Psoas muscle (tissue), 8 donors: ENCODE results near the gene GALR3. TPM values are rescaled to one million over a fixed set of nuclear protein-coding genes. Genes with fewer than 3 reads are reported as not detected.

ENCODE experiments used
- ATAC-seq, 4 donors: fragments of 200-7000 bp; cut with Tn5 transposase; one replicate each; pipeline ENCODE4 v1.9.1; 2020; ENCODE audit warnings: moderate library complexity in 3 of 4, mild to moderate bottlenecking in 2 of 4
- DNase-seq, 2 donors: peaks; one replicate each; pipeline ENCODE4 v3.0.0-alpha.2; 2020
- H3K27ac ChIP-seq: fragments of 200-600 bp; one replicate; pipeline ENCODE4 v1.8.0; 2022
- H3K27me3 ChIP-seq, 3 donors: fragments of 200-600 bp in 1 of 3; one replicate each; pipeline versions ENCODE4 v1.6.1 to v1.8.0; 2013 to 2022; ENCODE audit warnings: low read length in 2 of 3, mild to moderate bottlenecking in 2 of 3, moderate library complexity in 1 of 3; ENCODE audit not compliant: insufficient read depth in 3 of 3
- H3K36me3 ChIP-seq, 2 donors: fragments of 200-600 bp in 1 of 2; one replicate each; pipeline versions ENCODE4 v1.6.1 to v1.8.0; 2013 to 2022; ENCODE audit warnings: low read depth in 1 of 2, mild to moderate bottlenecking in 1 of 2, moderate library complexity in 1 of 2; ENCODE audit not compliant: insufficient read depth in 1 of 2
- H3K4me1 ChIP-seq: fragments of 200-600 bp; one replicate; pipeline ENCODE4 v1.8.0; 2022
- H3K4me3 ChIP-seq: fragments of 200-600 bp; one replicate; pipeline ENCODE4 v1.8.0; 2022; ENCODE audit warnings: mild to moderate bottlenecking
- H3K9me3 ChIP-seq: fragments of 200-600 bp; one replicate; pipeline ENCODE4 v1.8.0; 2022
- WGBS, 3 donors: extraction: QIAGEN DNeasy Blood & Tissue Kit; methylation state at CpG; one replicate each; pipeline versions ENCODE4 v1.1.6 to v1.1.7; 2013; 5-methylcytosine and 5-hydroxymethylcytosine counted together
- intact Hi-C, 2 donors: fragments of 100-400 bp; cut with DNase I; formaldehyde crosslinking; loops; one replicate each; pipeline versions ENCODE4 v1.11.0 to v1.14.2; 2022
- long read RNA-seq, 2 donors: library from polyadenylated mRNA; unstranded; transcript quantifications; one replicate each; pipeline ENCODE4 v2.0.0, GENCODE V29; 2021
- polyA plus RNA-seq, 3 donors: library from polyadenylated mRNA; stranded (reverse); fragments of 200-250 nt; gene quantifications; one replicate each; pipeline ENCODE4 v1.2.3, GENCODE V29; 2013
- total RNA-seq, 4 donors: library from RNA; stranded (reverse); fragmentation: NEBNext Ultra II Directional in 2 of 4; extraction: Animal tissue kit (Norgen Biotek cat#: 25700) in 2 of 4; gene quantifications; one replicate each; pipeline versions ENCODE4 v1.2.1 to v1.2.4, GENCODE V29; 2021 to 2023
- TF ChIP-seq, protein P1 (sequence below): fragments of 200-600 bp; IDR thresholded peaks from one replicate; pipeline ENCODE4 v1.8.0; 2022; ENCODE audit warnings: antibody characterized with exemption
- donor health status: healthy with polysubstance abuse.
- donor health status: DM: no; HTN: no; CAD: no; lungs with moderate emphysema.
- donor health status: Bipolar disorder and iron deficiency.
- donor health status: healthy.
- donor health status: DM: yes; HTN: yes; CAD: no.
- donor health status: DM: no; HTN: no; CAD: no.
- donor health status: DM: no; HTN: no; CAD: no.
- donor health status: DM: yes; HTN: yes; CAD: no.

The GALR3 gene, protein sequence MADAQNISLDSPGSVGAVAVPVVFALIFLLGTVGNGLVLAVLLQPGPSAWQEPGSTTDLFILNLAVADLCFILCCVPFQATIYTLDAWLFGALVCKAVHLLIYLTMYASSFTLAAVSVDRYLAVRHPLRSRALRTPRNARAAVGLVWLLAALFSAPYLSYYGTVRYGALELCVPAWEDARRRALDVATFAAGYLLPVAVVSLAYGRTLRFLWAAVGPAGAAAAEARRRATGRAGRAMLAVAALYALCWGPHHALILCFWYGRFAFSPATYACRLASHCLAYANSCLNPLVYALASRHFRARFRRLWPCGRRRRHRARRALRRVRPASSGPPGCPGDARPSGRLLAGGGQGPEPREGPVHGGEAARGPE
- total RNA-seq = under 1 TPM in 1 of 4 donors, not detected in 3; 0.32 TPM
- under 1 TPM in 1 of 3 donors, not detected in 2; 0.04 TPM for polyA plus RNA-seq
- long read RNA-seq, donor 1 = 0 reads
- long read RNA-seq, donor 2 = 0 reads

DNA sequence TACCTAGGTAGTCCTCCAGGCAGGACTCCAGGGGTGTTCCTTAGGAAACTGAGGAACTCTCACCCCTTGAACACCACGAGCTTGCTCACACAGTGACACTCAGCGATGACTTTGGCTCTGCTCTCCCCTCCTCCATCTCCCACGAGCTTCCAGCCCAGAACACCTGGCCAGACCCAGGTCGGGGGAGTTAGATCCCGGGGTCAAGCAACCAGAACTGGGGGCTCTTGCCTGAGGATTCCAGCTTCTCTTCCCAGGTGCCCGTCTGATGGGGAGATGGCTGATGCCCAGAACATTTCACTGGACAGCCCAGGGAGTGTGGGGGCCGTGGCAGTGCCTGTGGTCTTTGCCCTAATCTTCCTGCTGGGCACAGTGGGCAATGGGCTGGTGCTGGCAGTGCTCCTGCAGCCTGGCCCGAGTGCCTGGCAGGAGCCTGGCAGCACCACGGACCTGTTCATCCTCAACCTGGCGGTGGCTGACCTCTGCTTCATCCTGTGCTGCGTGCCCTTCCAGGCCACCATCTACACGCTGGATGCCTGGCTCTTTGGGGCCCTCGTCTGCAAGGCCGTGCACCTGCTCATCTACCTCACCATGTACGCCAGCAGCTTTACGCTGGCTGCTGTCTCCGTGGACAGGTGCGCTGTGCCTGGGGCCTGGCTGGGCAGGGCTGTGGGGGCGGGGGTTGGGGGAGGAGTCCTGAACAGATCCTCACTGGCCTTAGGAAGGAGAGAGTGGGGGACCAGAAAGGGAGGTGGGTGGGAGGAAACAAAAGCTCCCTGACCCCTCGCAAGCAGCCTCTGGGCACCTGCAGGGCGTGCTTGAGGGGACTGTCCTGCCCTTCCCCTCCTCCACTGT lies at the start of gene GALR3:
GALR3 (plus strand) TSS at position 249 of the 852 bp plus-strand sequence; CDS start at position 274, 25 bp downstream.
- Histone ChIP-seq H3K9me3 (no peaks in the 10 kb centered on the region), H3K27me3 (no peaks in the 10 kb centered on the region), H3K27ac (no peak within 1 kb of the TSS), H3K36me3 (peaks cover 0 to 3% of the 10 kb centered on the region in 2 donors), H3K4me3 (no peak within 1 kb of the TSS), H3K4me1 (peaks cover 6% of the 10 kb centered on the region)
- DNase-seq = no peak
- intact Hi-C loops = no loop called here
- WGBS, 3 donors = 61 to 69% (median 68%) methylated on average over 21 of the region's 21 CpGs
- TF ChIP-seq, protein P1, sequence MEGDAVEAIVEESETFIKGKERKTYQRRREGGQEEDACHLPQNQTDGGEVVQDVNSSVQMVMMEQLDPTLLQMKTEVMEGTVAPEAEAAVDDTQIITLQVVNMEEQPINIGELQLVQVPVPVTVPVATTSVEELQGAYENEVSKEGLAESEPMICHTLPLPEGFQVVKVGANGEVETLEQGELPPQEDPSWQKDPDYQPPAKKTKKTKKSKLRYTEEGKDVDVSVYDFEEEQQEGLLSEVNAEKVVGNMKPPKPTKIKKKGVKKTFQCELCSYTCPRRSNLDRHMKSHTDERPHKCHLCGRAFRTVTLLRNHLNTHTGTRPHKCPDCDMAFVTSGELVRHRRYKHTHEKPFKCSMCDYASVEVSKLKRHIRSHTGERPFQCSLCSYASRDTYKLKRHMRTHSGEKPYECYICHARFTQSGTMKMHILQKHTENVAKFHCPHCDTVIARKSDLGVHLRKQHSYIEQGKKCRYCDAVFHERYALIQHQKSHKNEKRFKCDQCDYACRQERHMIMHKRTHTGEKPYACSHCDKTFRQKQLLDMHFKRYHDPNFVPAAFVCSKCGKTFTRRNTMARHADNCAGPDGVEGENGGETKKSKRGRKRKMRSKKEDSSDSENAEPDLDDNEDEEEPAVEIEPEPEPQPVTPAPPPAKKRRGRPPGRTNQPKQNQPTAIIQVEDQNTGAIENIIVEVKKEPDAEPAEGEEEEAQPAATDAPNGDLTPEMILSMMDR = no peak
- ATAC-seq = no peak

DNA sequence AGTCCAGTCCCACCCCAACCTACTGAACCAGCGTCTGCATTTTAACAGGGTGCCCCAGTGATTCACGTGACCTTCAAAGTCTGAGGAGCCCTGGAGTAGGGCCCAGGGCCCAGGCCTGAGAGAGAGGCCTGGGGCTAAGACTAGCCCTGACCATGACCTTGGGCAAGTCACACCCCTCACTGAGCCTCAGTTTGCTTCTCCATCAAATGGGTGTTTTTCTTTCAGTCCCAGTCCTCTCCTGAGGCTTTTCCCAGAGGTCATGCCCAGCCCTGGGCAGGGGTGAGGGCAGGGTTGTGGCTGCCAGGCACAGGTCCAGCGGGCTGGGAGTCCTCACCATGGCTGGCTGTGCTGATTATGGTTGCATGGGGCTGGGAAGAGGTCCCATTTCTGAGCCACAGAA lies 48.5 kb upstream of the GALR3 start:
- Histone ChIP-seq H3K36me3 (peaks cover 0 to 43% of the 10 kb centered on the region in 2 donors), H3K9me3 (no peaks in the 10 kb centered on the region), H3K4me3 (no peak overlapping the region), H3K4me1 (peaks cover 6% of the 10 kb centered on the region), H3K27ac (no peak overlapping the region), H3K27me3 (no peaks in the 10 kb centered on the region)
- DNase-seq = no peak
- 80 to 89% (median 87%) methylated on average over 3 of the region's 3 CpGs for WGBS, 3 donors
- TF ChIP-seq, protein P1 = no peak
- no peak for ATAC-seq
- intact Hi-C loops = no loop called here

DNA sequence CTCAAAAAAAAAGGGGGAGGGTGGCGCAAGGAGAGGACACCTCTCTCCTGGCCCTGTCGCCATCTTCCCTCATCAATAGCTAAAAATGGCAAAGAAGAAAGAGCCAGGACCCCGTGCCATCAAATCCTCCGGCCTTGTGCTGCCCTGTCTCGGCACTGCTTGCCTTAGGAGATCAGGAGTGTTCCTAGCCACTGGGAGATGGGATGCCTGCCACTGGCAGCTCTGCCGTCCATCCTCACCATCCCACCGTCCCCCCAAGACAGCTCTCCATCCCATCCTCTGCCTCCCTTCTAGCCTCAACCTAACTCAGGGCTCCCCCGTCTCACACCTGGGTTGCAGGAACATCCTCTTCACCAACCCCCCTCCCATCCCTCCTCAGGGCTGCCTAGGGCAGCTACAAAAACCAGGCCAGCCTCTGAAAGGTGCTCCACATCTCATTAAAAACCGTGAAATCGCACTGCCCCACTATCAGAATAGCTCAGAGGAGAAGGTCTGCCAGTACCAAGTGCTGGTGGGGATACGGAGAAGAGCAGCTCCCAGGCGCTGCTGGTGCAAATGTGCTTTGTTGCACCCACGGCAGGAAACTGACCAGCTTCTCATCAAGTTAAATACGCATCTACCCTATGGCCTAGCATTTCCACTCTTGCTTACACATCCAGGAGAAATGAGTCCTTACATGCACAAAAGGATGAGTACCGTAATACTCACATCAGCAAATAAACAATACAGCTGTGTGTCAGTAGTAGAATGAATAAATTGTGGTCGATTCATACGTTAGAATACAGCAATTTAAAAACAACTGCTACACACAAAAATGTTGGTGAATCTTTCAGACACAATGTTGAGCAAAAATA lies 47.2 kb upstream of the GALR3 start:
- Histone ChIP-seq H3K4me1 (peaks cover 6% of the 10 kb centered on the region), H3K4me3 (no peak overlapping the region), H3K9me3 (no peaks in the 10 kb centered on the region), H3K36me3 (peaks cover 0 to 31% of the 10 kb centered on the region in 2 donors), H3K27ac (no peak overlapping the region), H3K27me3 (no peaks in the 10 kb centered on the region)
- no peak for ATAC-seq
- WGBS, 3 donors = 83 to 86% (median 86%) methylated on average over 17 of the region's 17 CpGs
- TF ChIP-seq, protein P1 = no peak
- no peak for DNase-seq
- intact Hi-C loops = no loop called here

DNA sequence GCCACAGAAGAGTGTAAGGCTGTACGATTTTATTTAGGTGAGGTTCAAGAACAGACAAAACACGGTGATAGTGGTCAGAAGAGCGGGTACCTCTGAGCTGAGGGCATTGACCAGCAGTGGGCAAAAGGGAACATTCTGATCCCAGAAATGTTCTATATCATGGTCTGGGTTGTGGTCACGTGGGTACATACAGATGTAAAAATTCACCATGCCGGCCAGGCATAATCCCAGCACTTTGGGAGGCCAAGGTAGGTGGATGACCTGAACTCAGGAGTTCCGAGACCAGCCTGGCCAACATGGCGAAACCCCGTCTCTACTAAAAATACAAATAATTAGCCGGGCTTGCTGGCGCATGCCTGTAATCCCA lies 46.6 kb upstream of the GALR3 start:
- ATAC-seq (peak in 1 of 4 donors; percentile 15), DNase-seq (no peak)
- H3K27ac ChIP-seq = no peak overlapping the region
- intact Hi-C loops = no loop called here
- H3K4me1 ChIP-seq = peaks cover 6% of the 10 kb centered on the region
- WGBS, 3 donors = 70 to 83% (median 73%) methylated on average over 10 of the region's 10 CpGs
- peaks cover 0 to 25% of the 10 kb centered on the region in 2 donors for H3K36me3 ChIP-seq
- TF ChIP-seq, protein P1 = no peak
- no peaks in the 10 kb centered on the region for H3K27me3 ChIP-seq
- no peaks in the 10 kb centered on the region for H3K9me3 ChIP-seq
- no peak overlapping the region for H3K4me3 ChIP-seq
